ENCODE data around the gene COLEC11.

DNA sequence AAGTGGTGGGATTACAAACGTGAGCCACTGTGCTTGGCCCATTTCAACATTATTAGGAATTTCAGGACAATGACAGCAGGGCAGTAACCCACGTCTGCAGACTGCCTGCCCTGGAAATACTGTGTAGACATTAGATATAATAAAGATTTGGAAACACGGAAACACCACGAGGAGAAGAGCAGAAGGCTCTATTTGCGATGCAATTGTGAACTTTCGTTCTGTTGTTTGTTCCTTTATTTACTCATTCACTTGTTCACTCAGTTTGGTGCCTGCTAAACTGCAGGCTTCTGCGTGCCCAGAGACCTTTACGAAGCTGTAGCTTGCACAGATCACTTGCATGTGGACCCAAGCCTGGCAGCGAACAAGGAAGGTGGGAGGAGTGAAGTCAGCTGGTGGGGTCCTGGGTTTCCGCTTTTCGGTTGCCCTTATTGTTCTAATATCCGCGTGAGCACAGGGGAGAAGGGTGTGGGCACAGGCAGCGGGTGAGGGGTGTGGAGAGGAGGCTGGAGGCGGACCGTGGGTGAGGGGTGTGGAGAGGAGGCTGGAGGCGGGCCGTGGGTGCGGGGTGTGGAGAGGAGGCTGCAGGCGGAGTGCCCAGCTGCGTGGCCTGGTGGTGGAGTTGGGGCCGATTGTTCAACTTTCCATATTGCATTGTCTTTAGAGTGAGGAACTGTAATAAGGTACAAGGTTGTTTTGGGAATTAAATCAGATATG is 3.4 kb downstream of the COLEC11 start:
- TF ChIP-seq FOXM1 (IDR thresholded peaks at IDR 0.05; ENCODE audit: borderline replicate concordance, low read depth) (no peak), EGR1 (IDR thresholded peaks at IDR 0.05) (no peak), TEAD4 (IDR thresholded peaks at IDR 0.05) (no peak), CEBPB (IDR thresholded peaks at IDR 0.05) (no peak), EP300 (IDR thresholded peaks at IDR 0.05; ENCODE audit: borderline replicate concordance) (no peak), TCF12 (IDR thresholded peaks at IDR 0.05; ENCODE audit: low read depth) (no peak), ZBTB7A (IDR thresholded peaks at IDR 0.05; ENCODE audit: low read depth) (no peak), RAD21 (IDR thresholded peaks at IDR 0.05; ENCODE audit: low read depth) (no peak), YY1 (IDR thresholded peaks at IDR 0.05; ENCODE audit: low read depth) (no peak), TAF1 (IDR thresholded peaks at IDR 0.05; ENCODE audit: low read depth) (no peak), CREB1 (IDR thresholded peaks at IDR 0.05; ENCODE audit: low read depth) (no peak)
- TF ChIP-seq, protein P1, sequence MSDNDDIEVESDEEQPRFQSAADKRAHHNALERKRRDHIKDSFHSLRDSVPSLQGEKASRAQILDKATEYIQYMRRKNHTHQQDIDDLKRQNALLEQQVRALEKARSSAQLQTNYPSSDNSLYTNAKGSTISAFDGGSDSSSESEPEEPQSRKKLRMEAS (IDR thresholded peaks at IDR 0.05) = no peak
- TF ChIP-seq, protein P2, sequence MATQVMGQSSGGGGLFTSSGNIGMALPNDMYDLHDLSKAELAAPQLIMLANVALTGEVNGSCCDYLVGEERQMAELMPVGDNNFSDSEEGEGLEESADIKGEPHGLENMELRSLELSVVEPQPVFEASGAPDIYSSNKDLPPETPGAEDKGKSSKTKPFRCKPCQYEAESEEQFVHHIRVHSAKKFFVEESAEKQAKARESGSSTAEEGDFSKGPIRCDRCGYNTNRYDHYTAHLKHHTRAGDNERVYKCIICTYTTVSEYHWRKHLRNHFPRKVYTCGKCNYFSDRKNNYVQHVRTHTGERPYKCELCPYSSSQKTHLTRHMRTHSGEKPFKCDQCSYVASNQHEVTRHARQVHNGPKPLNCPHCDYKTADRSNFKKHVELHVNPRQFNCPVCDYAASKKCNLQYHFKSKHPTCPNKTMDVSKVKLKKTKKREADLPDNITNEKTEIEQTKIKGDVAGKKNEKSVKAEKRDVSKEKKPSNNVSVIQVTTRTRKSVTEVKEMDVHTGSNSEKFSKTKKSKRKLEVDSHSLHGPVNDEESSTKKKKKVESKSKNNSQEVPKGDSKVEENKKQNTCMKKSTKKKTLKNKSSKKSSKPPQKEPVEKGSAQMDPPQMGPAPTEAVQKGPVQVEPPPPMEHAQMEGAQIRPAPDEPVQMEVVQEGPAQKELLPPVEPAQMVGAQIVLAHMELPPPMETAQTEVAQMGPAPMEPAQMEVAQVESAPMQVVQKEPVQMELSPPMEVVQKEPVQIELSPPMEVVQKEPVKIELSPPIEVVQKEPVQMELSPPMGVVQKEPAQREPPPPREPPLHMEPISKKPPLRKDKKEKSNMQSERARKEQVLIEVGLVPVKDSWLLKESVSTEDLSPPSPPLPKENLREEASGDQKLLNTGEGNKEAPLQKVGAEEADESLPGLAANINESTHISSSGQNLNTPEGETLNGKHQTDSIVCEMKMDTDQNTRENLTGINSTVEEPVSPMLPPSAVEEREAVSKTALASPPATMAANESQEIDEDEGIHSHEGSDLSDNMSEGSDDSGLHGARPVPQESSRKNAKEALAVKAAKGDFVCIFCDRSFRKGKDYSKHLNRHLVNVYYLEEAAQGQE (IDR thresholded peaks at IDR 0.05; ENCODE audit: low read depth) = no peak
- TF ChIP-seq, protein P3, sequence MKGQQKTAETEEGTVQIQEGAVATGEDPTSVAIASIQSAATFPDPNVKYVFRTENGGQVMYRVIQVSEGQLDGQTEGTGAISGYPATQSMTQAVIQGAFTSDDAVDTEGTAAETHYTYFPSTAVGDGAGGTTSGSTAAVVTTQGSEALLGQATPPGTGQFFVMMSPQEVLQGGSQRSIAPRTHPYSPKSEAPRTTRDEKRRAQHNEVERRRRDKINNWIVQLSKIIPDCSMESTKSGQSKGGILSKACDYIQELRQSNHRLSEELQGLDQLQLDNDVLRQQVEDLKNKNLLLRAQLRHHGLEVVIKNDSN (IDR thresholded peaks at IDR 0.05) = no peak
